K562 (cell line): Measurements from ENCODE around the gene TNFAIP8L2. TPM values are rescaled to one million over a fixed set of nuclear protein-coding genes. Genes with fewer than 3 reads are reported as not detected.

Source experiments
- BRD9 ChIP-seq: fragments of 450-650 bp; IDR thresholded peaks from 2 replicates; pipeline ENCODE4 v1.6.1; 2018; ENCODE audit warnings: low read depth; ENCODE audit not compliant: partially characterized antibody
- FOXA3 ChIP-seq, 2 experiments: fragments of 450-650 bp in 1 of 2; sonication (generic) in 1 of 2; formaldehyde crosslinking; IDR thresholded peaks in 1 of 2; conservative IDR thresholded peaks in 1 of 2; 2 replicates each; pipeline versions ENCODE4 v1.4.0 to v1.8.0; 2020 to 2022; ENCODE audit warnings: mild to moderate bottlenecking in 2 of 2, missing genetic modification reagents in 1 of 2
- FOXJ3 ChIP-seq: sonication (generic); formaldehyde crosslinking; IDR thresholded peaks from 2 replicates; pipeline ENCODE4 v1.4.0; 2020; ENCODE audit warnings: mild to moderate bottlenecking, missing genetic modification reagents
- HCFC1 ChIP-seq: IDR thresholded peaks from 2 replicates; pipeline ENCODE4 v1.6.1; 2012; ENCODE audit warnings: low read depth, low read length, improper control_type of control experiment
- IRF2 ChIP-seq: sonication (generic); formaldehyde crosslinking; IDR thresholded peaks from 2 replicates; pipeline ENCODE4 v1.8.1; 2022; ENCODE audit warnings: mild to moderate bottlenecking, missing genetic modification reagents
- IRF9 ChIP-seq: fragments of 450-650 bp; IDR thresholded peaks from 2 replicates; pipeline ENCODE4 v1.6.1; 2016; ENCODE audit warnings: missing biosample characterization, missing genetic modification characterization
- KDM1A ChIP-seq, 2 experiments: fragments of 450-650 bp; IDR thresholded peaks; 2 replicates each; pipeline ENCODE4 v1.6.1; 2016; ENCODE audit warnings: mild to moderate bottlenecking in 2 of 2
- MAFG ChIP-seq: fragments of 450-650 bp; conservative IDR thresholded peaks from 2 replicates; pipeline ENCODE4 v1.6.1; 2016; ENCODE audit warnings: missing genetic modification characterization, missing compliant biosample characterization
- MIER1 ChIP-seq: fragments of 450-650 bp; IDR thresholded peaks from 2 replicates; pipeline ENCODE4 v1.6.1; 2016; ENCODE audit warnings: antibody characterized with exemption, mild to moderate bottlenecking, low read depth
- MYNN ChIP-seq, 2 experiments: sonication (generic); formaldehyde crosslinking in 1 of 2; IDR thresholded peaks; 2 replicates each; pipeline versions ENCODE4 v1.5.0 to v1.6.1; 2016 to 2020; ENCODE audit warnings: antibody characterized with exemption in 1 of 2, missing genetic modification reagents in 1 of 2
- PHB ChIP-seq: fragments of 250-450 bp; sonication (Bioruptor Pico); IDR thresholded peaks from 2 replicates; pipeline ENCODE4 v1.5.0; 2021
- PKNOX1 ChIP-seq: fragments of 450-650 bp; IDR thresholded peaks from 2 replicates; pipeline ENCODE4 v1.6.1; 2016
- TBP ChIP-seq: optimal IDR thresholded peaks from 2 replicates; pipeline ENCODE3; 2011; ENCODE audit warnings: low read depth, low read length, improper control_type of control experiment
- TRIM24 ChIP-seq, 2 experiments: fragments of 450-650 bp; IDR thresholded peaks; 2 replicates each; pipeline ENCODE4 v1.6.1; 2016
- TRIM25 ChIP-seq: fragments of 450-650 bp; IDR thresholded peaks from 2 replicates; pipeline ENCODE4 v1.7.0; 2016; ENCODE audit warnings: borderline replicate concordance
- WHSC1 ChIP-seq: IDR thresholded peaks from one replicate; pipeline ENCODE4 v1.6.1; 2012; ENCODE audit warnings: low read length, control low read depth, inconsistent platforms
- XRCC3 ChIP-seq: fragments of 450-650 bp; IDR thresholded peaks from 2 replicates; pipeline ENCODE4 v1.6.1; 2017; ENCODE audit warnings: mild to moderate bottlenecking, moderate library complexity
- ZBTB26 ChIP-seq: fragments of 450-650 bp; formaldehyde crosslinking; IDR thresholded peaks from 2 replicates; pipeline ENCODE4 v1.4.0; 2022; ENCODE audit warnings: missing genetic modification characterization
- ZNF217 ChIP-seq: sonication (generic); formaldehyde crosslinking; IDR thresholded peaks from 2 replicates; pipeline ENCODE4 v1.8.0; 2022; ENCODE audit warnings: mild to moderate bottlenecking, missing genetic modification reagents
- ZNF316 ChIP-seq: fragments of 450-650 bp; IDR thresholded peaks from 2 replicates; pipeline ENCODE4 v1.6.1; 2016
- ZNF740 ChIP-seq, 3 experiments: fragments of 200-800 bp in 1 of 3; sonication (Bioruptor generic) in 1 of 3; sonication (generic) in 1 of 3; formaldehyde crosslinking in 1 of 3; IDR thresholded peaks; 2 replicates each; pipeline versions ENCODE4 v1.6.1 to v1.8.0; 2016 to 2022; ENCODE audit warnings: mild to moderate bottlenecking in 2 of 3, missing compliant biosample characterization in 2 of 3, missing genetic modification characterization in 2 of 3, missing genetic modification reagents in 1 of 3
- polyA plus RNA-seq, 8 experiments: library from polyadenylated mRNA; depleted of rRNA in 4 of 8; stranded (reverse) in 5 of 8; unstranded in 3 of 8; fragments of >200 nt; fragmentation: Nextera tagmentation in 2 of 8; fragmentation: Illumina TruSeq in 1 of 8; extraction: Ambion mirVana in 2 of 8; extraction: Trizol in 1 of 8; gene quantifications; 2 replicates each; pipeline versions ENCODE4 v1.2.1 to v1.2.3, GENCODE V29; 2011 to 2014; ENCODE audit warnings: inconsistent platforms in 1 of 8, missing spikeins in 1 of 8
- total RNA-seq, 7 experiments: library from RNA; depleted of rRNA in 6 of 7; stranded (reverse); fragments of >200 nt in 6 of 7; fragmentation: Illumina TruSeq in 2 of 7; extraction: Trizol in 2 of 7; gene quantifications; 2 replicates each; pipeline versions ENCODE4 v1.2.1 to v1.2.3, GENCODE V29; 2011 to 2021; ENCODE audit warnings: low replicate concordance in 1 of 7

TNFAIP8L2 gene
- total and polyA plus RNA-seq, 9 of the 15 experiments (the other 6 are each of a cell fraction or from before 2014, with no cell fraction given), result 0.05 to 1.7 (median 0.52) TPM

- TF ChIP-seq MIER1, result peak; percentile 47; the same call in 1 of the 2 replicates
- TF ChIP-seq MAFG (tag), result no peak
- no peak for TF ChIP-seq ZNF217 (CRISPR knock-in tag)
- no peak for TF ChIP-seq BRD9
- TF ChIP-seq KDM1A (IDR thresholded peaks at IDR 0.05), result peak; percentile 45 to 57; a peak in 3 of 4 replicates
- TF ChIP-seq PKNOX1, result peak; percentile 47; the same call in 1 of the 2 replicates
- no peak for TF ChIP-seq FOXA3 (CRISPR knock-in tag; conservative IDR thresholded peaks at IDR 0.05 in 1 of 2, IDR thresholded peaks at IDR 0.05 in 1 of 2)
- TF ChIP-seq HCFC1, result no peak
- peak in 1 of 2 experiments; percentile 5; a peak in 1 of 4 replicates for TF ChIP-seq TRIM24 (IDR thresholded peaks at IDR 0.05)
- TF ChIP-seq IRF2, result no peak
- TF ChIP-seq MYNN (IDR thresholded peaks at IDR 0.05), result no peak
- no peak for TF ChIP-seq MYNN (CRISPR knock-in tag; IDR thresholded peaks at IDR 0.05)
- 0 out of 2 replicates have a peak, but pooled peaks have one; percentile 23 for TF ChIP-seq ZNF740 (CRISPR knock-in tag; IDR thresholded peaks at IDR 0.05)
- TF ChIP-seq ZNF740 (tag; IDR thresholded peaks at IDR 0.05), result peak in 1 of 2 experiments; percentile 57; a peak in 1 of 4 replicates
- peak; percentile 53 for TF ChIP-seq ZNF316
- peak; percentile 48; the same call in 1 of the 2 replicates for TF ChIP-seq TRIM25
- 0 out of 2 replicates have a peak, but pooled peaks have one; percentile 20 for TF ChIP-seq ZBTB26 (CRISPR knock-in tag)
- no peak for TF ChIP-seq PHB (CRISPR knock-in tag)
- no peak for TF ChIP-seq WHSC1
- no peak for TF ChIP-seq XRCC3
- TF ChIP-seq TBP, result no peak
- peak; percentile 36; the same call in 1 of the 2 replicates for TF ChIP-seq IRF9 (tag)
- TF ChIP-seq FOXJ3 (CRISPR knock-in tag), result no peak
These were observed 8.9 kb downstream of the TNFAIP8L2 start (continued) for GRCh38 chr1:151165281-151165737.
